ENCODE measurements around the gene A4GALT. TPM values are rescaled to one million over a fixed set of nuclear protein-coding genes. Genes with fewer than 3 reads are reported as not detected.
A peak's percentile ranks its signal among the peaks of the same experiment; 100 is the strongest.

A4GALT gene
- total and polyA plus RNA-seq, 2 of the 13 experiments (the other 11 are each of a cell fraction or from before 2014, with no cell fraction given) = 0.09 to 1.1 TPM

DNA sequence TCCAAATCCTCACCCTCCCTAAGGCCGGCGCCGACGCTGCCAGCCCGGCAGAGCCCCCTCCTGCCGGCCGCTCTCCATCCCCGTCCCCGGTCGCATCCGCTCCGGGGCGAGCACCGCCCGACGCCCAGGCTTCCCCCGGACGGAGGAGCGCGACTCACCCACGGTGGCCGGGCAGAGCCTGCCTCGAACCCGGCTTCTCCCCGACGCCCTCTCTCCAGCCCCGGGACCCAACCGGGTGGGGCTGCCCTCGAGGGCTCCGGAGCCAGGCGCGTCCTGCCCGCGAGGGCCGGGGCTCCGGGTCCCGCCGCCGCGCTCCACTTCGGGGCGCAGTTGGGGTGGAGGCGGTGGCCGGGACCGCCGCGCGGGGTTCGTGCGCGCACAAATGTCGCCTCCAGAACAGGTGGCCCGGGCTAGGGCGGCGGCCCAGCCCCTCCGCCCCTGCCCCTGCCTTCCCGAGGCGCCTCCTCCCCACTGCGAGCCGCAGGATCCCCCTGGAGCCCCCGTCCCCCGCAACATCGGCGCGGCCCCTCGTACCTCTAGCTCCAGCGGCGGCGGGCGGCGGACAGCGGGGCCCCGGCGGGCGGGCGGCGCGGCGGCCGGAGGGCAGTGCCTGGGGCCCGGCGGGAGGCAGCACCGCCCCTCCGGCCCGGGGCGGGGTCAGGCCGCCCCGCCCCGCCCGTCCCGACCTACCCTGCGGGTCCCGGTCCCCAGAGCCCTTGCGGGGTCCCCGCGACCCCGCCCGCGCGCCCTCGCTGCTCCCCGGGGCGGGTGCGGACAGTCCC lies at the start of gene A4GALT (continued):
- TF ChIP-seq ZNF800 (CRISPR knock-in tag; IDR thresholded peaks at IDR 0.05) (peak; percentile 75), FOXK1 (CRISPR knock-in tag; IDR thresholded peaks at IDR 0.05; ENCODE audit: borderline replicate concordance, low read depth) (no peak), ZNF777 (CRISPR knock-in tag; IDR thresholded peaks at IDR 0.05) (peak; percentile 84), SRSF9 (IDR thresholded peaks at IDR 0.05; ENCODE audit: borderline replicate concordance, insufficient read depth, low read depth, low read length, poor library complexity, severe bottlenecking) (no peak), RFXANK (CRISPR knock-in tag; IDR thresholded peaks at IDR 0.05) (no peak)
- TF ChIP-seq, protein P1, sequence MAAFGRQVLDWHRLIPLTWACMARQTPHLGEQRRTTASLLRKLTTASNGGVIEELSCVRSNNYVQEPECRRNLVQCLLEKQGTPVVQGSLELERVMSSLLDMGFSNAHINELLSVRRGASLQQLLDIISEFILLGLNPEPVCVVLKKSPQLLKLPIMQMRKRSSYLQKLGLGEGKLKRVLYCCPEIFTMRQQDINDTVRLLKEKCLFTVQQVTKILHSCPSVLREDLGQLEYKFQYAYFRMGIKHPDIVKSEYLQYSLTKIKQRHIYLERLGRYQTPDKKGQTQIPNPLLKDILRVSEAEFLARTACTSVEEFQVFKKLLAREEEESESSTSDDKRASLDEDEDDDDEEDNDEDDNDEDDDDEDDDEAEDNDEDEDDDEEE (CRISPR knock-in tag; IDR thresholded peaks at IDR 0.05) = 0 out of 2 replicates have a peak, but pooled peaks have one; percentile 54

DNA sequence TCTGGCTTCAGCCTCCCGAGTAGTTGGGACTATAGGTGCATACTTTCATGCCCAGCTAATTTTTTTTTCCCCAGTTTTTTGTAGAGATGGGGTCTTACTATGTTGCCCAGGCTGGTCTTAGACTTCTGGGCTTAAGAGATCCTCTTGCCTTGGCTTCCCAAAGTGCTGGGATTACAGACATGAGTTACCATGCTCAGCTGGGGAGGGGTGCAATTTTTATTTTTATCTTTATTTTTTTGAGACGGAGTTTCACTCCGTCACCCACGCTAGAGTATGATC lies 49.7 kb upstream of the A4GALT start:
- ChIA-PET CTCF (ENCODE audit: low intra/inter-chr PET ratio, low total read pairs) (no interaction called here), POLR2A (no interaction called here)
- H3K4me1 ChIP-seq (ENCODE audit: insufficient read depth, low read length) = peaks cover 70% of the 10 kb centered on the region
- intact Hi-C loops (cut with micrococcal nuclease; ENCODE audit: unreplicated experiment) = no loop called here
- BruUV-seq (replicated peaks) = no TSS peak
- H3K36me3 ChIP-seq (replicated peaks in 1 of 2; ENCODE audit: control insufficient read depth in 1 of 2, insufficient read depth in 2 of 2, low read length in 2 of 2) = no peaks in the 10 kb centered on the region
- no peaks in the 10 kb centered on the region for H3K79me2 ChIP-seq (ENCODE audit: insufficient read depth, low read length)
- 80% methylated on average over 4 of the region's 4 CpGs for WGBS (ENCODE audit: low lambda C conversion rate)
- H3K27me3 ChIP-seq (ENCODE audit: control insufficient read depth in 1 of 2, insufficient read depth in 2 of 2, low read length in 2 of 2) = peaks cover 0 to 2% of the 10 kb centered on the region in 2 experiments; a peak in 3 of 5 replicates
- H3K9ac ChIP-seq (ENCODE audit: insufficient read depth, low read depth, low read length) = no peak overlapping the region
- no peak for ATAC-seq
- no peak overlapping the region for H3K4me3 ChIP-seq (replicated peaks in 1 of 3; ENCODE audit: insufficient read depth in 1 of 3, low read depth in 2 of 3, low read length in 3 of 3)
- no peaks in the 10 kb centered on the region for H3K9me3 ChIP-seq (ENCODE audit: low read length)
- H3K4me2 ChIP-seq (ENCODE audit: low read depth, low read length) = peak overlapping the region; percentile 73; the same call in 1 of the 2 replicates
- no peaks in the 10 kb centered on the region for H4K20me1 ChIP-seq (ENCODE audit: insufficient read depth, low read length)
- no peak for FAIRE-seq
- H3K27ac ChIP-seq (ENCODE audit: extremely low read length, insufficient read depth, low read length) = no peak overlapping the region
- TF ChIP-seq ZNF770 (CRISPR knock-in tag; IDR thresholded peaks at IDR 0.05) (peak; percentile 24; the same call in 1 of the 2 replicates), ZNF34 (CRISPR knock-in tag; IDR thresholded peaks at IDR 0.05; ENCODE audit: borderline replicate concordance) (no peak), ZNF607 (CRISPR knock-in tag; IDR thresholded peaks at IDR 0.05; ENCODE audit: borderline replicate concordance) (0 out of 2 replicates have a peak, but pooled peaks have one; percentile 1), ZNF121 (CRISPR knock-in tag; IDR thresholded peaks at IDR 0.05) (peak; percentile 74)
- TF ChIP-seq, protein P2, sequence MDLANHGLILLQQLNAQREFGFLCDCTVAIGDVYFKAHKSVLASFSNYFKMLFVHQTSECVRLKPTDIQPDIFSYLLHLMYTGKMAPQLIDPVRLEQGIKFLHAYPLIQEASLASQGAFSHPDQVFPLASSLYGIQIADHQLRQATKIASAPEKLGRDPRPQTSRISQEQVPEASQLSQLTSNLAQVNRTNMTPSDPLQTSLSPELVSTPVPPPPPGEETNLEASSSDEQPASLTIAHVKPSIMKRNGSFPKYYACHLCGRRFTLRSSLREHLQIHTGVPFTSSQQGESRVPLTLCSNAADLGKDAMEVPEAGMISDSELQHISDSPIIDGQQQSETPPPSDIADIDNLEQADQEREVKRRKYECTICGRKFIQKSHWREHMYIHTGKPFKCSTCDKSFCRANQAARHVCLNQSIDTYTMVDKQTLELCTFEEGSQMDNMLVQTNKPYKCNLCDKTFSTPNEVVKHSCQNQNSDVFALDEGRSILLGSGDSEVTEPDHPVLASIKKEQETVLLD (CRISPR knock-in tag; IDR thresholded peaks at IDR 0.05; ENCODE audit: low read depth) = 0 out of 2 replicates have a peak, but pooled peaks have one; percentile 10
- H2AFZ ChIP-seq (ENCODE audit: low read length) = no peak overlapping the region
- DNase-seq (ENCODE audit: low spot score) = no peak
- in situ Hi-C loops (cut with HindIII; ENCODE audit: extremely low pct_ligation_motif_present, low pct_unique_long_range_greater_than_20kb) = loop anchor here (5.0 kb wide), 1 partner anchor 97 kb away; no protein-coding TSS in a partner anchor

Data from HepG2 (cell line).